Activated T-helper 1 cell treated with anti-CD3 and anti-CD28 coated beads, Interleukin-12 subunit alpha, Interleukin-12 subunit beta, Interleukin-2, Interleukin-4 antibody, amounts not matched to agents 30 ng/mL and 10 ng/mL and 1 ng/mL, durations not matched to agents 14 hours and 24 hours and 36 hours (primary cell): ENCODE measurements around the gene MYDGF. TPM values are rescaled to one million over a fixed set of nuclear protein-coding genes. Genes with fewer than 3 reads are reported as not detected.
A peak's percentile ranks its signal among the peaks of the same experiment; 100 is the strongest.
"Not testable (repeated sequence)": the region's sequence is repeated elsewhere in the genome, so short reads cannot be mapped to it uniquely, and the experiment has no call there.

Experiments used
- DNase-seq: peaks from one replicate; pipeline ENCODE4 v3.0.0; 2021; ENCODE audit warnings: low spot score
- H3K27ac Mint-ChIP-seq: one replicate; pipeline ENCODE4 v1.8.0; 2021; ENCODE audit warnings: mild to moderate bottlenecking, mixed read lengths
- H3K27me3 Mint-ChIP-seq: one replicate; pipeline ENCODE4 v1.8.0; 2022; ENCODE audit warnings: mild to moderate bottlenecking, moderate library complexity, mixed read lengths; ENCODE audit not compliant: insufficient read depth
- H3K36me3 Mint-ChIP-seq: one replicate; pipeline ENCODE4 v1.8.0; 2021; ENCODE audit warnings: low read depth, mixed read lengths
- H3K4me1 Mint-ChIP-seq: one replicate; pipeline ENCODE4 v1.8.0; 2021; ENCODE audit warnings: low read depth, mixed read lengths
- H3K4me3 Mint-ChIP-seq: one replicate; pipeline ENCODE4 v1.8.0; 2021; ENCODE audit warnings: mild to moderate bottlenecking, moderate library complexity, mixed read lengths
- H3K9me3 Mint-ChIP-seq: one replicate; pipeline ENCODE4 v1.8.0; 2021; ENCODE audit warnings: mixed read lengths
- intact Hi-C: fragments of 100-400 bp; cut with micrococcal nuclease; formaldehyde crosslinking; loops from one replicate; pipeline ENCODE4 v1.15.1; 2024
- total RNA-seq: library from RNA; stranded (reverse); gene quantifications from 2 replicates; pipeline ENCODE4 v1.2.3, GENCODE V29; 2022

The MYDGF gene
- total RNA-seq: 97.1 and 98.0 TPM in 2 replicates

DNA sequence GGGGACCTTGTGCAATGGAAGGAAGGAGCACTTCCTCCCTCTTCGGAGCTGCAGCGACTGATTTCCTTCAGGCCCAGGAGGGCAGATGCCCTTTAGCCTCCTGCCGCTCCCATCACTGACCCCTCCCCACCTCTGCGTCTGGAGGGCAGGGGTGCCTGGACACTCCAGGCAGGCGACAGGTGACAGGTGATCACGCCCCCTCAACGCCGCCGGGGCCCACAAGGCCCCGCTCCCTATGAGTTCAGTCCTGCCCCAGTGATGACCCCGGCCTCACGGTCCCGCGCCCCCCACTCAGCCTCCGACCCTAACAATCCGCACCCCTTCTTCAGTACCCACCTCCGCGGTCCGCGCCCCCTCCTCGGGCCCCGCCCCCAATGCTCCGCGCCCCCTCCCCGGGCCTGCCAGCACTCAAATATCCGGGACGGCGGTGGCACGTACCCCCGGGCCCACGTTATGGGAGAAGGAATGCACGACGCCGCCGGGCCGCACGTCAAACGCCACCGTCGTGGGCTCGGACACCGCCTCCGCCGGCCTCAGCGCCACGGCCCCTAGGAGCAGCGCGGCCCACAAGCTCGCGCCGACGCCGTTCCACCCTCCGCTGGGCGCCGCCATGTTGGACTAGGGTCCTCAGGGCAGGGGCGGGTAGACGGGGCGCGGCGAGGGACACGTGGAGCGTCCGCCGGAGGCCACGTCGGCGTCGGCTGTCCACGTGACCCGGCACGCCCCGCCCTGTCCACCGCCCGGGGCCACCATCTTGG lies at the start of gene MYDGF:
Gene MYDGF, minus strand, starts transcription at position 620 of the 758 bp plus-strand sequence. Its CDS starts 8 bp downstream, at position 612.
- peak within 1 kb of the TSS; percentile 91 for H3K4me3 Mint-ChIP-seq
- peak within 1 kb of the TSS; percentile 77 for H3K27ac Mint-ChIP-seq
- H3K4me1 Mint-ChIP-seq: peaks cover 5% of the 10 kb centered on the region
- intact Hi-C loops: loop anchor here (1.0 kb wide), 6 partner anchors 9 to 198 kb away; partner anchors contain the start of genes DPP9, FEM1A, HDGFL2 and PLIN3
- DNase-seq: peak; percentile 91
- H3K9me3 Mint-ChIP-seq: no peaks in the 10 kb centered on the region
- H3K36me3 Mint-ChIP-seq: peaks cover 17% of the 10 kb centered on the region
- no peaks in the 10 kb centered on the region for H3K27me3 Mint-ChIP-seq

DNA sequence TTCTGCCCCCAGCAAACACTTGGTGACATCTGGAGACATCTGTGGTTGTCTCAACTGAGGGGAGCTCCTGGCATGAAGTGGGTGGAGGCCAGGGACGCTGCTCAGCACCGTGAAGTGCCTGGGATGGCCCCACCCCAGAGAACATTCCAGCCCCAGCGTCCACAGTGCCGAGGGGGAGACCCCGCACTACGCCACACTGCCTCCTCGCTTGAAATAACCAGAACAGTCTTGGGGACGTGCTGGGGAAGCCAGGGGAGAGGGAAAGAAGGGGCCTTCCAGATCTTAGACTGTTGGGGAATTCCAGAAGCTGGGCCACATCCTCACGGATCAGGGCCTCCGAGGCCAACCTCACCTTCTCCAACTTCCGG lies 49.3 kb upstream of the MYDGF start:
- Mint-ChIP-seq H3K4me1 (peaks cover 19% of the 10 kb centered on the region), H3K27ac (no peak overlapping the region), H3K9me3 (no peaks in the 10 kb centered on the region), H3K27me3 (peaks cover 5% of the 10 kb centered on the region), H3K36me3 (peaks cover 18% of the 10 kb centered on the region), H3K4me3 (no peak overlapping the region)
- intact Hi-C loops: no loop called here
- DNase-seq: no peak

DNA sequence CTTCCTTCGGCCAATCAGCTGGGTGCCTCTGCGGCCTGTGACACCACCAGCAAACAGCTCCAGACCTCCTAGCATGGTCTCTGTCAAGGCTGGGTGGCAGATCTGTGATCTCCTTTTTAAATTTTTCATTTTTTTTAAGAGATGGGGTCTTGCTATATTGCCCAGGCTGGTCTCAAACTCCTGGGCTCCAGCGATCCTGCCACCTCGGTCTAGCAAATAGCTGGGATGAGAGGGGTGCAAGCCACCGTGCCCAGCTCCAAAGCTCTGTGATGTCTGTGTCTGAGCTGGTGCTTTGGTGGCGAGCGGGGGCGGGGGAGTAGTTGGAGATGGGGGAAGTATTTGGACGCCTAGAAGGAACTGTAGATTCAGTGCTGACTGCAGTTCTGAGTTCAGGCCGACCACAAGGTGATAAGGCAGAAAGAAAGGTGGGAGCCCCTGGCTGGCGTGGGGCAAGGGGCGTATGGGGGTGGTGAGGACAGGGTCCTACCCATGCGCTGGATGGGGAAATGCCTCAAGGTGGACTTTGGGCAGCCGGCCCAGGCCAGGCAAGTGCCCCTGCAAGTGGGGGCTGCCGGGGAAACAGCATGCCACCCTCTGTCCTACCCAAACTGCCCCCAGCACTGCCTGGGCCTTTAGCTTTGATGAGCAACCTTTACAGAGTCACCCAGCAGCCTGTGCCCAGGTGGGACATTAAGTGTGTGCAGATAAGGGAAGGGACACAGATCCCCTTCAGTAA lies 48.0 kb upstream of the MYDGF start:
- Mint-ChIP-seq H3K27ac (no peak overlapping the region), H3K4me1 (peaks cover 18% of the 10 kb centered on the region), H3K4me3 (no peak overlapping the region), H3K27me3 (no peaks in the 10 kb centered on the region), H3K9me3 (no peaks in the 10 kb centered on the region), H3K36me3 (peaks cover 21% of the 10 kb centered on the region)
- intact Hi-C loops: no loop called here
- DNase-seq: no peak

DNA sequence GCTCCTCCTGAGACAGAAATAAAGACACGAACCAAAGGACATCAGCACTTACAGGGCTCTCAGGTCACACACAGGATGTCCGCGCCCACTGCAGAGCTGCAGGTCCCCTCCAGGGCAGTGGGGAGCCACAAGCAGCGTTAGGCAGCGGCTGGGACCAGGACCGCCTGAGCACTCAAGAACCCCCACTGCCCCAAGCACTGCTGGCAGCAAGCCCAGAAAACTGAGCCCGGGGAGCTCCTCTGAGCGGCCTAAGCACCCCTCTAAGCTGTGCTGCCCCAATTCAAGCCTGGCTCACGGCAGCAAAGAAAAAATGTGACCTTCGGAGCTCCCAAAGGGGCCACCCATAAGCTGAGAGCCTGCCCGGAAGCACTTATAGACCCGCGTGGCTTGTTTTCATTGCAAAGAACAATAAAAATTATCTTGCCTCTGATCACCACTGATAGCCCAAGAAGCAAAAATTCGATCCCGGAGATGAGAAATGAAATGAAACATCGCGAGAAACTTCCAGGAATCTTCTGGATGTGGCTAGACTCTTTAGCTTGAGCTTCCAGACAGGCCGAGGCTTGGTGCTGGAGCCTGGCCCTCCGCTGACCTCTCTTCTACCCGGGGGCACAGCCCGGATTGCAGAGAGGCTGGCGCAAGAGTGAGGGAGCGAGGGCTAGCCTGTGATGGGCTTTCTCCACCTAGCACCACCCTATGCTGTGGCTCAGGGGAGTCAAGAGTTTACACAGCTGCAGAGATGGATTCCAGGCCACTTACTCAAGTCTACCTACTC lies 47.2 kb upstream of the MYDGF start:
- no peak overlapping the region for H3K4me3 Mint-ChIP-seq
- H3K36me3 Mint-ChIP-seq: peaks cover 24% of the 10 kb centered on the region
- no peak overlapping the region for H3K27ac Mint-ChIP-seq
- H3K9me3 Mint-ChIP-seq: no peaks in the 10 kb centered on the region
- DNase-seq: no peak
- no peaks in the 10 kb centered on the region for H3K27me3 Mint-ChIP-seq
- intact Hi-C loops: no loop called here
- peaks cover 12% of the 10 kb centered on the region for H3K4me1 Mint-ChIP-seq

DNA sequence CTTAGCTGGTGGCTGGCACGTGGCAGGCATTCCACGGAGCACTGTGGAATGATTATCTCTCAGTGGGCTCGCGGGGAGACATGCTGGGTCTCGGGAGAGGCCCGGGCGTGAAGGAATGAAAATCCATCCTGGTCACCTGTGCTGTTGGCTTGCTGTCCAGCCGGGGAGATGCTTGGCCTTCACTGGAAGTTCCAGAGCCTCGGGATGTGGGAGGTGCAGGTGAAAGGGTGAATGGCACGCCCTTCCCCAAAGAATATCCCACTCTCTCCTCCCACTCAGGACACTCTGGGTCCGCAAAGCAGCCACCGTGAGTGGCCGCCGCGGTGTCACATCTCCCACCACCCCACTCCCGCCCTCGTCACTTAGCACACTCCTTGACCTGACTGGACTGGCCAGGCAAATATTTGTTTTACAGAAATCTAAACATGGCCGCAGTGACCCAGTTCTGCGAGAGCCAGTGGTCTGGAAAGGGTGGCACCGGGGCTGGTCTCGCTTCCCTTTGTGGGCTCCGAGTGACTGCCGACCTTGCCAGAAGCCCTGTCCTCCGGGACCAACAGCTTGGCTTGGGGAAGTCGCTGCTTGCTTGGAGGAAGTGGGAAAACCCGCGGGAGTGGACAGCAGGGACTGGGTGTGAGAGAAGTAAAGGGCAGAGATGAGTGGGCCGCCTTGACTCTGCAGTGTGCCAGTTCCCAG lies 45.5 kb upstream of the MYDGF start:
- no peaks in the 10 kb centered on the region for H3K4me1 Mint-ChIP-seq
- H3K27ac Mint-ChIP-seq: no peak overlapping the region
- no peak overlapping the region for H3K4me3 Mint-ChIP-seq
- no peaks in the 10 kb centered on the region for H3K27me3 Mint-ChIP-seq
- DNase-seq: no peak
- H3K9me3 Mint-ChIP-seq: no peaks in the 10 kb centered on the region
- intact Hi-C loops: no loop called here
- peaks cover 30% of the 10 kb centered on the region for H3K36me3 Mint-ChIP-seq

DNA sequence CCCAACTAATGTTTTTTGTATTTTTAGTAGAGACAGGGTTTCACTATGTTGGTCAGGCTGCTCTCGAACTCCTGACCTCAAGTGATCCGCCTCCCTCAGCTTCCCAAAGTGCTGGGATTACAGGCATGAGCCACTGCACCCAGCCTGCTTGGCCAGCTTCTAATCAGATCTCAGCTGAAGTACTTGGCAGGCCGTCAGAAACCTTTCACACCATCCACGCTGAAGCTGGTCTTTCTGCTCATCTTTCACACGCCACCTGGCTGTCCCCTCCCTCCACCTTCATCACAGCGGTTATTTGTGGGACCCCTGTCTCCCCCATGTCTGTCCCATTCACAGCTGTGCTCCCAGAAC lies 45.0 kb upstream of the MYDGF start:
- DNase-seq, H3K4me3 Mint-ChIP-seq, H3K27me3 Mint-ChIP-seq, intact Hi-C loops, H3K4me1 Mint-ChIP-seq, H3K27ac Mint-ChIP-seq, H3K9me3 Mint-ChIP-seq: not testable (repeated sequence)
- peaks cover 27% of the 10 kb centered on the region for H3K36me3 Mint-ChIP-seq

DNA sequence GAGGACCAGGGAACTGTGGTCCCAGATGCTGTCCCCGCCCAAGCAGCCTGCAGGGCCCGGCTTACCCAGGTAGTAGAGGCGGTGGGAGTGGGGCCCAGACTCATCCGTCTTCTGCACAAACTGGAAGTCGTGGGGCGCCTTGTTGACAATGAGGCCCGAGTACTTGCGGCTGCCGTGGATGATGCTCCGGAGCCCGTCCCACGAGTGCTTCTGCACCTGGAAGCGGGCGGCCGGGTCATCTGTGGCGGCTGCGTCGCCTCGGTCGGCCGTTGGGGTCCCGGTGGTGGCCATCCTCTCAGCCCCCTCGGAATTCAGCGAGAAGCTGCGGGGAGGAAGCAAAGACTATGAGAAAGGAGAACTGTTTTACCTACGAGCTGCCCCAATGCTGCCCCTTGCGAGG lies 43.9 kb upstream of the MYDGF start:
- Mint-ChIP-seq H3K36me3 (peaks cover 31% of the 10 kb centered on the region), H3K27ac (no peak overlapping the region), H3K27me3 (no peaks in the 10 kb centered on the region), H3K4me3 (no peak overlapping the region), H3K4me1 (no peaks in the 10 kb centered on the region), H3K9me3 (no peaks in the 10 kb centered on the region)
- no peak for DNase-seq
- intact Hi-C loops: no loop called here

DNA sequence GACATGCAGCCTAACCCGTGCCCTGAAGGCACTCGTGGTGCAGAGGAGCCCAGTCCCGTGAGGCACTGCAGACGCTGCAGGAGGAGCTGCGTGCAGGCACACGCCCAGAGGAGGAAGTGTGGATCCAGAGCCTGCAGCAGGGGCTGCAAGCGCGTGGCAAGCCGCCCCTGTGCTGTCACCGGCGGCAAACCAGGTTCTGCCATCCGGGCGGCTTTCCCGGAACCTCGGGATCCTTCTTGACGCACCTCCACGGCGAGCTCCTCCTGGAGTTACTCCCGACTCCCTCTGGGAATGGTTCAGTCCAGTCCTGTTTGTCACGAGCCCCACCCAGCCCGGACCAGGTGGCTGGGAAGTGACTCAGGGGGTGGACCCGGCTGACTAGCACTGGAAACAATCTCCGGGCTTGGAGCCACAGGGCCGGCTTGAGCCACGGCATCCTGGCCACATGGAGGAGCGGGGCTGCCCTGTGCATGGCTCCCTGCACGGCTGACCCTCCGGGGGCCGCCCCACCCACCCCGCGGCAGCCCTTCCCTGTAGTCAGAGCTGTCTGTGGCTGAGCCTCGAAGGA lies 43.3 kb upstream of the MYDGF start:
- H3K27me3 Mint-ChIP-seq: no peaks in the 10 kb centered on the region
- DNase-seq: no peak
- H3K9me3 Mint-ChIP-seq: no peaks in the 10 kb centered on the region
- H3K4me1 Mint-ChIP-seq: no peaks in the 10 kb centered on the region
- H3K27ac Mint-ChIP-seq: no peak overlapping the region
- no peak overlapping the region for H3K4me3 Mint-ChIP-seq
- intact Hi-C loops: no loop called here
- peaks cover 32% of the 10 kb centered on the region for H3K36me3 Mint-ChIP-seq

DNA sequence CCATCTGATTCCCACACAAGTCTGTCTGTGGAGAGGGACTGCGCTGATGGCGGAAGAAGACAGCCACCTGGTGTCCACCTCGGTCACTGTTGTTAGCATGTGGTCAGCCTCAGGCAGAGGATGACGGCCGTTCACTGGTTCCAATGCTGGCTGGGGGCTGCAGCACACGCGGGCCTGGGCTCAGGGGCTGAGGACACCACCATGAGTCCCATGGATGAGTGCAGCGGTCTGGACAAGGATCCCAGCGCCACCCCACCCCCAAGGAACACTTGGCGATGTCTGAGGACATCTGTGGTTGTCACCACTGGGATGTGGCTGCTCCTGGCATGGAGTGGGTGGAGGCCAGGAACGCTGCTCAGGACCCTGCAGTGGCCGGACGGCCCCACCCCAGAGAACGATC lies 42.6 kb upstream of the MYDGF start:
- DNase-seq: no peak
- no peak overlapping the region for H3K4me3 Mint-ChIP-seq
- peaks cover 30% of the 10 kb centered on the region for H3K36me3 Mint-ChIP-seq
- H3K9me3 Mint-ChIP-seq: no peaks in the 10 kb centered on the region
- no peaks in the 10 kb centered on the region for H3K27me3 Mint-ChIP-seq
- H3K4me1 Mint-ChIP-seq: no peaks in the 10 kb centered on the region
- no peak overlapping the region for H3K27ac Mint-ChIP-seq
- intact Hi-C loops: no loop called here

DNA sequence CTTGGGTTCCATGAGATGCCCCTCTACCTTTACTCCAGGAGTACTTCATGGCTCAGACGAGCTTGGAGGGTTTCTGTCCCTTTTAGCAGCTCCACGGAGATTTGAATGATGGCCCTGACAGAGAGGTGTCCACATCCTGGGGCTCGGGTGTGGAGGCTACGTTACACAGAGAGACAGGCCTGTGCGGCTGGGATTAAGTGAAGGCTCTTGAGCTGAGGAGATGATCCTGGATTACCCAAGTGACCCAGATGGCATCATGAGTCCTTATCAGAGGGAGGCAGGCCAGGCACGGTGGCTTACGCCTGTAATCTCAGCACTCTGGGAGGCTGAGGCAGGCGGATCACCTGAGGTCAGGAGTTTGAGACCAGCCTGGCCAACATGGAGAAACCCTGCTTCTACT lies 41.1 kb upstream of the MYDGF start:
- Mint-ChIP-seq H3K4me1 (no peaks in the 10 kb centered on the region), H3K27ac (no peak overlapping the region), H3K36me3 (peaks cover 23% of the 10 kb centered on the region), H3K9me3 (no peaks in the 10 kb centered on the region), H3K27me3 (no peaks in the 10 kb centered on the region), H3K4me3 (no peak overlapping the region)
- intact Hi-C loops: no loop called here
- DNase-seq: no peak

DNA sequence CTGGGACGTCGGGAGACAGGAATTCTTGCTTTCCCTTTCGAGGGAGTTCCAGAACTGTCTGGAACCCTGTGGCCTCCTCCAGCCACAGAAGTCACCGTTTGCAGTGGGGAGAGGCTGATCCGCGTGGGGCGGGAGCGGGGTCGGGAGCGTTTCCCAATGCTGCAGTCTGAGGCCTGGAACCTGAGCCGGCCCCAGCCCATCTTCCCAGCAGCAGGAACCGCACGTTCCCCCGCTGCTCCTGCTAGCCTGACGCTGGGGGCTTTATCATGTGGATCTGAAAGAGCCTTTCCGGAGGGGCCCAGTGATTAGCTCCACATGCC lies 40.1 kb upstream of the MYDGF start:
- Mint-ChIP-seq H3K27me3 (no peaks in the 10 kb centered on the region), H3K4me3 (no peak overlapping the region), H3K27ac (no peak overlapping the region)

DNA sequence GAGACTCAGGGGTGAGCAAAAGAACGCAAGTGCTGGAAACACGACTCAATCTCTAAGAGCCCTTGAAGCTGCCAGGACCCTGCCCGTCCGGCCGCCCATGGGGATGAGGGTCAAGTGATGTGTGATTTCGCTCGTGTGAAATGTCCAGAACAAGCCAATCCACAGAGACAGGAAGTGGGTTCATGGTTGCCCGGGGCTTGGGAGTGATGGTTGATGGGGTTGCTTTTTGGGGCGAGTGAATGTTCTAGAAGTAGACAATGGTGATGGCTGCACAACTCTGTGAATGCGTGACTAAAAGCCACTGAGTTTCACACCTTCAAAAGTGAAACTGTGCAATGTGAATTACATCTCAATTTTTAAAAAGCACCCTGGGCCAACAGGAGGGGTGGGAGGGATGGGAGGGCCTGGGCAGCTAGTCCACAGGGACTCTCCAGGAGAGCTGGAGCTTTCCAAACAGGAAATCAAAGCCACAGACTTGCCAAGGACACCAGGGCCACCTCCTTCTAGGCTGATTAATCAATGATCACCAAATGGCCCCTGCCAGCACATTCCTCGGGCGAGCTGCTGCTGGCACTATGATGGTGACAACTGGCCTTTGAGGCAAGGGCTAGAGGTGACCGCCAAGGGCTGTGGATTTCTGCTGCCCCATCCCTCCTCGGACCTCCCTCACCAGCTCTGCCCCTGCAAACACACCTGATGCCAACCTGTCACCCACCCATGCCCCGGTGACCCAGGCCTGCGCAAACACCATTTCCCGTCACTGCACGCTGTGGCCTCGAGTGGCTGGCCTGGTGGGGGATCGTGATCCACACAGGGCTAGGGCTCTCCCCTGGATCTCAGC lies 39.5 kb upstream of the MYDGF start:
- Mint-ChIP-seq H3K4me3 (no peak overlapping the region), H3K4me1 (no peaks in the 10 kb centered on the region), H3K36me3 (peaks cover 25% of the 10 kb centered on the region), H3K27ac (peak overlapping the region; percentile 49), H3K27me3 (no peaks in the 10 kb centered on the region), H3K9me3 (no peaks in the 10 kb centered on the region)
- DNase-seq: no peak
- intact Hi-C loops: no loop called here

More for the DNA sequence above, 40.1 kb upstream of the MYDGF start:
- H3K4me1 Mint-ChIP-seq: no peaks in the 10 kb centered on the region
- no peak for DNase-seq
- intact Hi-C loops: no loop called here
- H3K36me3 Mint-ChIP-seq: peaks cover 26% of the 10 kb centered on the region
- no peaks in the 10 kb centered on the region for H3K9me3 Mint-ChIP-seq
